Upper lobe of right lung (tissue), 1 donor: ENCODE data around the gene ARRDC5. TPM values are rescaled to one million over a fixed set of nuclear protein-coding genes. Genes with fewer than 3 reads are reported as not detected.
"Not testable (repeated sequence)": the region's sequence is repeated elsewhere in the genome, so short reads cannot be mapped to it uniquely, and the experiment has no call there.

Experiments used
- ATAC-seq: fragments of 200-7000 bp; cut with Tn5 transposase; one replicate; pipeline ENCODE4 v1.9.1; 2020; ENCODE audit warnings: mild to moderate bottlenecking, moderate library complexity
- DNase-seq: peaks from one replicate; pipeline ENCODE4 v3.0.0-alpha.2; 2020
- H3K27ac ChIP-seq: fragments of 200-600 bp; one replicate; pipeline ENCODE4 v1.8.0; 2022
- H3K27me3 ChIP-seq: fragments of 200-600 bp; one replicate; pipeline ENCODE4 v1.8.0; 2022; ENCODE audit warnings: mild to moderate bottlenecking
- H3K36me3 ChIP-seq: fragments of 200-600 bp; one replicate; pipeline ENCODE4 v1.8.0; 2022
- H3K4me1 ChIP-seq: fragments of 200-600 bp; one replicate; pipeline ENCODE4 v1.8.0; 2022
- H3K4me3 ChIP-seq: fragments of 200-600 bp; one replicate; pipeline ENCODE4 v1.8.0; 2022; ENCODE audit warnings: mild to moderate bottlenecking
- H3K9me3 ChIP-seq: fragments of 200-600 bp; one replicate; pipeline ENCODE4 v1.8.0; 2022
- intact Hi-C: fragments of 100-400 bp; cut with DNase I; formaldehyde crosslinking; loops from one replicate; pipeline ENCODE4 v1.11.0; 2022
- total RNA-seq: library from RNA; stranded (reverse); fragmentation: NEBNext Ultra II Directional; extraction: Animal tissue kit (Norgen Biotek cat#: 25700); gene quantifications from one replicate; pipeline ENCODE4 v1.2.1, GENCODE V29; 2021
- TF ChIP-seq, protein P1 (sequence below): fragments of 200-600 bp; IDR thresholded peaks from one replicate; pipeline ENCODE4 v1.8.0; 2022; ENCODE audit warnings: antibody characterized with exemption
- donor health status: DM: no; HTN: yes; CAD: no; lungs with severe emphysema.

ARRDC5 gene
- total RNA-seq, 1 donor from 2014 or later, result not detected

DNA sequence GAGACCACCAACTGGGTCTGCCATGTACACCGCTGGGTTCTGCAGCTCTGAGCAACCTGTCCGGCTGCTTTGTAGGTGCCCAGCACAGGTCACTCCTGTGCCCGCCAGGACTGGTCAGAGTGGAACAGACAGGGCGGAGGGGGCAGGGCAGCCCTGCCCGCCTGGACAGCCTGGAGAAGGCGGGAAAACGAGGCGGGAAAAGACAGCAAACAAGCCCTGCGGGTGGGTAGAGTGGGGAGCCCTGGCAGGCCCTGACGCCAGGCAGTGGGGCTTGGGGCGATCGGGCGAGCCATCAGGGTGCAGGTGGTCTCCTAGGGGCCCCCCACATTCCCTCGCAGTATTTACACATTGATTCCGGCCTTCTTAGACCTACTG is 6.1 kb upstream of the ARRDC5 start:
- peaks cover 5% of the 10 kb centered on the region for H3K27me3 ChIP-seq
- H3K4me3 ChIP-seq, result no peak overlapping the region
- no peak overlapping the region for H3K27ac ChIP-seq
- ATAC-seq (no peak), DNase-seq (no peak)
- no peaks in the 10 kb centered on the region for H3K9me3 ChIP-seq
- peaks cover 26% of the 10 kb centered on the region for H3K4me1 ChIP-seq
- H3K36me3 ChIP-seq, result no peaks in the 10 kb centered on the region
- TF ChIP-seq, protein P1, sequence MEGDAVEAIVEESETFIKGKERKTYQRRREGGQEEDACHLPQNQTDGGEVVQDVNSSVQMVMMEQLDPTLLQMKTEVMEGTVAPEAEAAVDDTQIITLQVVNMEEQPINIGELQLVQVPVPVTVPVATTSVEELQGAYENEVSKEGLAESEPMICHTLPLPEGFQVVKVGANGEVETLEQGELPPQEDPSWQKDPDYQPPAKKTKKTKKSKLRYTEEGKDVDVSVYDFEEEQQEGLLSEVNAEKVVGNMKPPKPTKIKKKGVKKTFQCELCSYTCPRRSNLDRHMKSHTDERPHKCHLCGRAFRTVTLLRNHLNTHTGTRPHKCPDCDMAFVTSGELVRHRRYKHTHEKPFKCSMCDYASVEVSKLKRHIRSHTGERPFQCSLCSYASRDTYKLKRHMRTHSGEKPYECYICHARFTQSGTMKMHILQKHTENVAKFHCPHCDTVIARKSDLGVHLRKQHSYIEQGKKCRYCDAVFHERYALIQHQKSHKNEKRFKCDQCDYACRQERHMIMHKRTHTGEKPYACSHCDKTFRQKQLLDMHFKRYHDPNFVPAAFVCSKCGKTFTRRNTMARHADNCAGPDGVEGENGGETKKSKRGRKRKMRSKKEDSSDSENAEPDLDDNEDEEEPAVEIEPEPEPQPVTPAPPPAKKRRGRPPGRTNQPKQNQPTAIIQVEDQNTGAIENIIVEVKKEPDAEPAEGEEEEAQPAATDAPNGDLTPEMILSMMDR, result no peak
- intact Hi-C loops, result no loop called here

DNA sequence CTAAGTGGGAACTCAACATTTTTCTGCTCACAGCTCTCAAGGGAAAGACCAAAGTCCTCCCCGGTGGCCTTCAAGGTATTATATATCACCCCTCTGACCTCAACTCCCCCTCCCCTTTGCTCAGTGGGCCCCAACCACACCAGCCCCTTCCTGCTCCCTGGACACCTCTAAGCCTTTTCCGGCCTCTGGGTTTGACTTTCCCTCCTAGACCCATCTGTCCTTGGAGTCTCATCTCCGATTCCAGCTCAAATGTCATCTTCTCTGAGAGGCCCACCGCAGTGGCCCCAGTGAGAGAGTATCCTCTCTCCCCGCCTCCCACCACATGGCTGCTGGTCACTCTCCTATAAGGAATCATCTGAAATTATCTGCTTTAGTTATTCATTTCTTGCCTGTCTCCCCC is 5.7 kb upstream of the ARRDC5 start:
- intact Hi-C loops, result no loop called here
- Histone ChIP-seq H3K27me3 (peaks cover 5% of the 10 kb centered on the region), H3K36me3 (no peaks in the 10 kb centered on the region), H3K27ac (no peak overlapping the region), H3K9me3 (no peaks in the 10 kb centered on the region), H3K4me1 (peaks cover 26% of the 10 kb centered on the region), H3K4me3 (no peak overlapping the region)
- ATAC-seq (no peak), DNase-seq (no peak)
- TF ChIP-seq, protein P1, result no peak

DNA sequence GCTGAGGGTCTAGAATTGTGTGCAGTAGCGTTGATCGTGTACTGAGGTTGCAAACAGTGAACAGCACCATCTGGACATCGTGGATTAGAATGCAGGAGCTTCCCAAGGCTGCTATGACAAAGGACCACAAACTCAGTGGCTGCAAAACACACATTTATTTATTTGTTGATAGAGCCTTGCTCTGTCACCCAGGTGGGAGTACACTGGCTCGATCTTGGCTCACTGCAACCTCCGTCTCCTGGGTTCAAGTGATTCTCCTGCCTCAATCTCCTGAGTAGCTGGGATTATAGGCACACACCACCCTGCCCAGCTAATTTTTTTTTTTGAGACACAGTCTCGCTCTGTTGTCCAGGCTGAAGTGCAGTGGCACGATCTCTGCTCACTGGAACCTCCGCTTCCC is 4.3 kb upstream of the ARRDC5 start:
- Histone ChIP-seq H3K9me3 (no peaks in the 10 kb centered on the region), H3K27me3 (peaks cover 5% of the 10 kb centered on the region), H3K4me1 (peaks cover 22% of the 10 kb centered on the region), H3K36me3 (no peaks in the 10 kb centered on the region), H3K27ac (no peak overlapping the region), H3K4me3 (no peak overlapping the region)
- intact Hi-C loops, result no loop called here
- ATAC-seq (no peak), DNase-seq (no peak)
- TF ChIP-seq, protein P1, result no peak

DNA sequence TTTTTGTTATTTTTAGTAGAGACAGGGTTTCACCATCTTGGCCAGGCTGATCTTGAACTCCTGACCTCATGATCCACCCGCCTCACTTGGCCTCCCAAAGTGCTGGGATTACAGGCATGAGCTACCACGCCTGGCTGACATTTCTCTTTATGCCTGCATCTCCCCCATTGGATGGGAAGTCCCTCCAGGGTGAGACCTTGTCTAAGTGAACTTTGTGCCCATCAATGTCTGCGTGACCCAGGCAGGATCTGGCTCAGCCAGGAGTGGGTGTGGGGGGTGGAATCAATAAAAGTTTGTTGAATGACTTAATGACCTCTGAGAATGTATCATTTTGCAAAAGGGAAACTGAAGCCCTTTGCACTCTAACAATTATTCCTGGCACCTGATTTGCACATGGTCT is 1.8 kb upstream of the ARRDC5 start:
- Histone ChIP-seq H3K36me3 (no peaks in the 10 kb centered on the region), H3K9me3 (no peaks in the 10 kb centered on the region), H3K27ac (no peak overlapping the region), H3K27me3 (peaks cover 5% of the 10 kb centered on the region), H3K4me3 (no peak overlapping the region), H3K4me1 (peaks cover 5% of the 10 kb centered on the region)
- ATAC-seq (no peak), DNase-seq (no peak)
- TF ChIP-seq, protein P1, result no peak
- intact Hi-C loops, result no loop called here

DNA sequence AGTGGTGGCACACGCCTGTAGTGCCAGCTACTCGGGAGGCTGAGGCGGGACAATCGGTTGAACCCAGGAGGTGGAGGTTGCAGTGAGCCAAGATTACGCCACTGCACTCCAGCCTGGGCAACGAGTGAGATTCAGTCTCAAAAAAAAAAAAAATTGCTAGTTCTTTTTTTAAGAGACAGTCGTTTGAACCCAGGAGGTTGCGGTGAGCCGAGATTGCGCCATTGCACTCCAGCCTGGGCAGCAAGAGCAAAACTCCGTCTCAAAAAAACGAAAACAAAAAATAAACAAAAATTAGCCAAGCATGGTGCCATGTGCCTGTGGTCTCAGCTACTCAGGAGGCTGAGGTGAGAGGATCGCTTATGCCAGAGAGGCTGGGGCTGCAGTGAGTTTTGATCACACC is 1.8 kb downstream of the ARRDC5 start:
- H3K9me3 ChIP-seq, H3K27me3 ChIP-seq, H3K27ac ChIP-seq, H3K4me1 ChIP-seq, H3K36me3 ChIP-seq, ATAC-seq, DNase-seq, H3K4me3 ChIP-seq, intact Hi-C loops: not testable (repeated sequence)

DNA sequence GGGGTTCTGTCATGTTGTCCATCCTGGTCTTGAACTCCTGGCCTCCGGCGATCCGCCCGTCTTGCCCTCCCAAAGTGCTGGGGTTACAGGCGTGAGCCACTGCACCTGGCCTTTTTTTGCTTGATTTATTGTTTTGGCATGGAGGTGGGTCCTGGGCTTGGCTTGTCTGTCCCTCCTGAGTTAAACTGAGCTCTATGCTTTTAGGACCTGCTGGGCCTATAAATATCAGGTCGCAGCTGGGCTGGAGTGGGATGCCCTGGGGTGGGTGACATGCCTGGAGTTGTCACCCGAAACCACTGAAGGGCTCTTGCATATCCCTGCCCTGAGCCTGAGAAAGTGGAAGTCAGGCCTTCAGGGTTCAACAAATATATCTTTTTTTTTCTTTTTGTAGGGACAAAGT is 5.5 kb downstream of the ARRDC5 start:
- Histone ChIP-seq H3K9me3 (no peaks in the 10 kb centered on the region), H3K27me3 (no peaks in the 10 kb centered on the region), H3K36me3 (no peaks in the 10 kb centered on the region), H3K27ac (no peak overlapping the region), H3K4me3 (no peak overlapping the region), H3K4me1 (no peaks in the 10 kb centered on the region)
- no peak for ATAC-seq
- TF ChIP-seq, protein P1, result no peak
- DNase-seq, result no peak
- intact Hi-C loops, result no loop called here
